Effector memory CD8-positive, alpha-beta T cell (primary cell): ENCODE results near the gene IPO4.
"Not testable (repeated sequence)": the region's sequence is repeated elsewhere in the genome, so short reads cannot be mapped to it uniquely, and the experiment has no call there.

Experiments
- ATAC-seq: fragments of 150-1000 bp; cut with Tn5 transposase; replicated peaks from 2 replicates; pipeline ENCODE4 v1.10.0; 2021; ENCODE audit warnings: mild to moderate bottlenecking, moderate library complexity
- DNase-seq, 3 experiments: peaks; one replicate each; pipeline ENCODE4 v3.0.0; 2021
- H3K27ac Mint-ChIP-seq, 2 donors: one replicate each; pipeline ENCODE4 v1.8.0; 2022; ENCODE audit warnings: mild to moderate bottlenecking in 2 of 2, mixed read lengths in 2 of 2, moderate library complexity in 2 of 2
- H3K27me3 Mint-ChIP-seq, 2 donors: one replicate each; pipeline ENCODE4 v1.8.0; 2022; ENCODE audit warnings: mixed read lengths in 2 of 2
- H3K36me3 Mint-ChIP-seq: one replicate; pipeline ENCODE4 v1.8.0; 2022; ENCODE audit warnings: mild to moderate bottlenecking, moderate library complexity, mixed read lengths; ENCODE audit not compliant: insufficient read depth
- H3K4me1 Mint-ChIP-seq, 2 donors: one replicate each; pipeline ENCODE4 v1.8.0; 2022; ENCODE audit warnings: low read depth in 2 of 2, mixed read lengths in 2 of 2
- H3K4me3 Mint-ChIP-seq, 2 donors: one replicate each; pipeline ENCODE4 v1.8.0; 2022; ENCODE audit warnings: mild to moderate bottlenecking in 2 of 2, mixed read lengths in 2 of 2, moderate library complexity in 2 of 2
- H3K9me3 Mint-ChIP-seq, 2 donors: one replicate each; pipeline ENCODE4 v1.8.0; 2022; ENCODE audit warnings: mixed read lengths in 2 of 2

The IPO4 gene

GRCh38 chr14:24231263-24232120 lies 42.9 kb upstream of the IPO4 start:
- Mint-ChIP-seq H3K36me3 (peaks cover 32% of the 10 kb centered on the region), H3K4me3 (peak overlapping the region; percentile 80 to 85), H3K4me1 (peaks cover 32 to 40% of the 10 kb centered on the region in 2 donors), H3K27ac (peak overlapping the region; percentile 81 to 91), H3K27me3 (no peaks in the 10 kb centered on the region), H3K9me3 (no peaks in the 10 kb centered on the region)
- DNase-seq (peak; percentile 23 to 35 (median 27)), ATAC-seq (peak; percentile 52)

DNA sequence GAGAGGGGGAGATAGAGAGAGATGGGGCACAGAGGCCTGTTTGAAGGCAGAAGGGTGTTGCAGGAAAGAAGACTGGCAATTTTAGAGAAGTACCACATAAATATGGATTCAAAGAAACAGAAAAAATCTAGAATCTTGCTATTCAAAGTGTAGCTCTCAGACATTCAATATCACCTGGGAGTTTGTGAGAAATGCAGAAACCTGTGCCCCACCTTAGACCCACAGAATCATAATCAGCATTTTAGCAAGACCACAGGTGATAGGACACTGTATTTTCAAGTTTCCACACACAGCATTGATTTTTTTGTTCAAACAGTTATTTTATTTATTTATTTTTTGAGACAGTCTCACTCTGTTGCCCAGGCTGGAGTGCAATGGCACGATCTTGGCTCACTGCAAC lies 40.3 kb upstream of the IPO4 start:
- H3K27ac Mint-ChIP-seq, result no peak overlapping the region
- ATAC-seq, result no peak
- H3K27me3 Mint-ChIP-seq, result no peaks in the 10 kb centered on the region
- H3K4me1 Mint-ChIP-seq, result peaks cover 28 to 29% of the 10 kb centered on the region in 2 donors
- no peak overlapping the region for H3K4me3 Mint-ChIP-seq
- H3K36me3 Mint-ChIP-seq, result peaks cover 39% of the 10 kb centered on the region
- H3K9me3 Mint-ChIP-seq, result no peaks in the 10 kb centered on the region
- no peak for DNase-seq

DNA sequence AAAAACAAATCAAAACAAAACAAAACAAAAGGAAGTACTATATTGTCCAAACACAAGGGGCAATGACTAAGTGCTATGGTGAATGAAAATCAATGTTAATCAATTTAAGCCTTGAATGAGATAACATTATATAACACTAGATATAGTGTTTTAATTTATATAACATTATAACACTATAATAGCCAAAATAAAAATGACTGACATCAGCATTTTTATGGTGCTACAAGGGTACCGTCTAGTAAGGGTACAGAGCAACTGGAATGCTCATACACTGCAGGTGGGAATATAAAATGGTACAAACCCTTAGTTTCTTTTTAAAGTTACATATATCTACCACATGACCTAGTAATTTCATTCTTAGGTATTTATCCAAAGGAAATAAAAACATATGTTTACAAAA lies 37.9 kb upstream of the IPO4 start:
- DNase-seq, result no peak
- Mint-ChIP-seq H3K36me3 (peaks cover 36% of the 10 kb centered on the region), H3K9me3 (no peaks in the 10 kb centered on the region), H3K27me3 (no peaks in the 10 kb centered on the region), H3K27ac (no peak overlapping the region), H3K4me3 (no peak overlapping the region), H3K4me1 (peaks cover 15 to 24% of the 10 kb centered on the region in 2 donors)
- no peak for ATAC-seq

- no peaks in the 10 kb centered on the region for H3K27me3 Mint-ChIP-seq
- no peak overlapping the region for H3K4me3 Mint-ChIP-seq
- ATAC-seq (no peak), DNase-seq (no peak)
- H3K4me1 Mint-ChIP-seq, result peaks cover 11 to 18% of the 10 kb centered on the region in 2 donors
- H3K27ac Mint-ChIP-seq, result peak overlapping the region; percentile 59 to 71
- H3K36me3 Mint-ChIP-seq, result peaks cover 35% of the 10 kb centered on the region
- no peaks in the 10 kb centered on the region for H3K9me3 Mint-ChIP-seq
Measured at GRCh38 chr14:24224618-24225071, 36.0 kb upstream of the IPO4 start.

DNA sequence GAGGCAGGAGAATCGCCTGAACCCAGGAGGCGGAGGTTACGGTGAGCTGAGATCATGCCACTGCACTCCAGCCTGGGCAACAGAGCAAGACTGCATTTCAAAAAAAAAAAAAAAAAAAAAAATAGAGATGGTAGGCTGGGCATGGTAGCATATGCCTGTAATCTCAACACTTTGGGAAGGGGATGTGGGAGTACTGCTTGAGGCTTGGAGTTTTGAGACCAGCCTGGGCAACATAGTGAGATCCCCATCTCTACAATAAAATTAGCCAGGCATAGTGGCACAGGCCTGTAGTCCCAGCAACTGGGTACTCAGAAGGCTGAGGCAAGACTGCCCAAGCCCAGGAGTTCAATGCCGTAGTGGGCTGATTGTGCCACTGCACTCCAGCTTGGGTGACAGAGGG lies 34.4 kb upstream of the IPO4 start:
- H3K4me1 Mint-ChIP-seq, result peaks cover 10 to 22% of the 10 kb centered on the region in 2 donors
- DNase-seq, H3K9me3 Mint-ChIP-seq, ATAC-seq, H3K27ac Mint-ChIP-seq, H3K4me3 Mint-ChIP-seq, H3K27me3 Mint-ChIP-seq: not testable (repeated sequence)
- H3K36me3 Mint-ChIP-seq, result peaks cover 26% of the 10 kb centered on the region

- no peak for ATAC-seq
- Mint-ChIP-seq H3K27ac (peak overlapping the region in 1 of 2 donors; percentile 70), H3K4me3 (no peak overlapping the region), H3K9me3 (no peaks in the 10 kb centered on the region), H3K4me1 (peaks cover 16 to 17% of the 10 kb centered on the region in 2 donors), H3K27me3 (no peaks in the 10 kb centered on the region), H3K36me3 (peaks cover 22% of the 10 kb centered on the region)
- DNase-seq, result no peak
Measured at GRCh38 chr14:24219521-24219920, 30.9 kb upstream of the IPO4 start.

DNA sequence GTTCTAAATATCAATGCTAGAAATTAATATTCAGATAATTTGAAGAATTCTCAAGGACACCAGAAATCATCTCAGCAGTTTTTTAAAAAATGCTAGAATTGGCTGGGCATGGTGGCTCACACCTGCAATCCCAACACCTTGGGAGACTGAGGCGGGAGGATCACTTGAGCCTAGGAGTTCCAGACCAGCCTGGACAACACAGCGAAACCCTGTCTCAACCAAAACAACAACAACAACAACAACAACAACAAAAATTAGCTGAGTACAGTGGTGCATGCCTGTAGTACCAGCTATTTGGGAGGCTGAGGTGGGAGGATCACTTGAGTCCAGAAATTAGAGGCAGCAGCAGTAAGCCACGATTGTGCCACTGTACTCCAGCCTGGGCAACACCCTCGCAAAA lies 30.5 kb upstream of the IPO4 start:
- H3K4me1 Mint-ChIP-seq, result peaks cover 20% of the 10 kb centered on the region in 2 donors
- peaks cover 22% of the 10 kb centered on the region for H3K36me3 Mint-ChIP-seq
- no peak overlapping the region for H3K4me3 Mint-ChIP-seq
- DNase-seq, result no peak
- H3K27me3 Mint-ChIP-seq, result no peaks in the 10 kb centered on the region
- peak overlapping the region in 1 of 2 donors; percentile 70 for H3K27ac Mint-ChIP-seq
- H3K9me3 Mint-ChIP-seq, result no peaks in the 10 kb centered on the region
- ATAC-seq, result no peak

- not testable (repeated sequence) for DNase-seq, ATAC-seq, H3K27me3 Mint-ChIP-seq, H3K9me3 Mint-ChIP-seq
- Mint-ChIP-seq H3K36me3 (peaks cover 40% of the 10 kb centered on the region), H3K4me1 (peaks cover 29 to 30% of the 10 kb centered on the region in 2 donors), H3K27ac (peak overlapping the region; percentile 97 to 99), H3K4me3 (peak overlapping the region in 1 of 2 donors; percentile 94)
Measured at GRCh38 chr14:24216876-24217275, 28.3 kb upstream of the IPO4 start.

- Mint-ChIP-seq H3K4me3 (peak overlapping the region; percentile 90 to 94), H3K9me3 (no peaks in the 10 kb centered on the region), H3K27me3 (no peaks in the 10 kb centered on the region), H3K36me3 (peaks cover 40% of the 10 kb centered on the region), H3K27ac (peak overlapping the region; percentile 97 to 99), H3K4me1 (peaks cover 34% of the 10 kb centered on the region in 2 donors)
- DNase-seq (no peak), ATAC-seq (no peak)
Measured at GRCh38 chr14:24216345-24216699, 27.7 kb upstream of the IPO4 start.

- DNase-seq, result peak; percentile 85 to 86 (median 86)
- Mint-ChIP-seq H3K4me3 (peak within 1 kb of the TSS; percentile 90 to 94), H3K27me3 (no peaks in the 10 kb centered on the region), H3K4me1 (peaks cover 35 to 36% of the 10 kb centered on the region in 2 donors), H3K27ac (peak within 1 kb of the TSS; percentile 97 to 99), H3K36me3 (peaks cover 45% of the 10 kb centered on the region), H3K9me3 (no peaks in the 10 kb centered on the region)
- peak; percentile 67 for ATAC-seq
Measured at GRCh38 chr14:24215495-24216344, 27.1 kb upstream of the IPO4 start, which contains the start of gene MDP1. Gene MDP1 (minus strand): TSS chr14:24216066. CDS start chr14:24215955, 111 bp downstream.

GRCh38 chr14:24213866-24214662 lies 25.4 kb upstream of the IPO4 start:
- Mint-ChIP-seq H3K4me1 (peaks cover 34 to 41% of the 10 kb centered on the region in 2 donors), H3K36me3 (peaks cover 56% of the 10 kb centered on the region), H3K27me3 (no peaks in the 10 kb centered on the region), H3K9me3 (no peaks in the 10 kb centered on the region), H3K4me3 (peak overlapping the region; percentile 88 to 89), H3K27ac (peak overlapping the region; percentile 97 to 99)
- ATAC-seq (no peak), DNase-seq (no peak)

DNA sequence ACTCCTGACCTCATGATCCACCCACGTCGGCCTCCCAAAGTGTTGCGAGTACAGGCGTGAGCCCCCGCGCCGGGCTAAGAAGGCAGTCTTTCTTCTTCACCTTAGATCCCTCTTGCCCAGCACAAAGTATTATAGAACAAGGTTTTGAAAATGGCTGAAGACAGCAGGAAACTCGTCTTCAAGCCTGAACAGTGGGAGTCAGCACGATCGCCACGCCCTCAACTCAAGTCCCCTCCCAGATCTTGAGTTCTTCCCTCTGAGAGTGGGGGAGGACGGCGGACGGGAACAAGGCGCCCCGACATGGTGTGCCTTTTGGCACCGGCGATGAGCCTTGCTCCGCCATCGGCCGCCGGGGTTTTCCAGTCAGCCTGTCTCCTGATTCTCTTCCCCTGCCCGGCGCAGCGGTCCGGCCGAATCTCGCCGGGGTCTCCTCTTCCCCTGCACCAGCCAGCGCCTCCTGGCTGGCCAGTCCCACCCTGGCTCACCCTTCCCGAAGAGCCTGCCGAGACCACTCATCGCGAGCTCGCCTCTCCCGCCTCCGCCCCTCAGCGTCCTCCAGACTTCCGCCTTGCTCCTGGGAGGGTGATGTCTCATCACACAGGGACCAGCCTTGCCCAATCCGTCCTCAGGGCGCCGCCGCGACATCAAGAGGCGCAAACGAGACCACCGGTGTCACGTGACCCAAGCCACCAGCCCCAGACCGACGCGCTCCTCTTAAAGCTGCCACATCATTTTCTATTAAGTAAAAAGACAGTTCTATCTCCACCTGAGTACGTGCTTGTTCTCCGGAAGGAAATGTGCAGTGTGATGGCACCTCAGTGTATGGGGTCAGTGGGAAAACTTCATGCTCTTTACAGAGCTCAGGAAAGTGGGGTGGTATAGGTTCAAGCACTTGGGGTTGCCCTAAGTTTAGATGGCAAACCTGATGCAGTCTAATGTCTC lies 24.6 kb upstream of the IPO4 start, which contains the start of gene CHMP4A:
TSS of gene CHMP4A (minus strand) at position 565 of the 942 bp plus-strand sequence. CDS start at position 516, 49 bp downstream.
- H3K27ac Mint-ChIP-seq, result peak within 1 kb of the TSS; percentile 97 to 99
- ATAC-seq (peak; percentile 75), DNase-seq (peak; percentile 94 to 97 (median 94))
- H3K9me3 Mint-ChIP-seq, result no peaks in the 10 kb centered on the region
- peak within 1 kb of the TSS; percentile 88 to 89 for H3K4me3 Mint-ChIP-seq
- no peaks in the 10 kb centered on the region for H3K27me3 Mint-ChIP-seq
- peaks cover 63% of the 10 kb centered on the region for H3K36me3 Mint-ChIP-seq
- peaks cover 34 to 41% of the 10 kb centered on the region in 2 donors for H3K4me1 Mint-ChIP-seq
